ENCODE data around the gene CCDC83.
A peak's percentile ranks its signal among the peaks of the same experiment; 100 is the strongest.
"Not testable (repeated sequence)": the region's sequence is repeated elsewhere in the genome, so short reads cannot be mapped to it uniquely, and the experiment has no call there.

Gene CCDC83

DNA sequence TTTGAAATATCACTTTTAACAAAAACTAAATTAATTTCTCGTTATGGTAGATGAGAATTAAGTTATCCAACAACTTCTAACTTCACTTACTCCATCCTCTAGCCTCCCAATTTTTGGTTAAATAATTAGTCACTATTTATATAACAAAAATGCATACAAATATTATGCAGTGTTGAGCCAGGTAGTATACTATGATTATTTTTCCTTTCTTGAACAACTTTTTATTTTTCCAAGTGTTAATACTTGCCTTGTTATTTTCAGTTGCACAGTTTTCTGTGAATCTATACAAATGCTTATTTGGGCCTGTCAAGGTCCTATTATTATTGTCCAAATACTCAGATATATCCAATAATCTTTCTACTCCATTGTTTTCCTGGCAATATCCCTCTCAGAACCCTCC, 19.9 kb upstream of the CCDC83 start:
- no peak for DNase-seq (ENCODE audit: low read depth in 2 of 2, low spot score in 1 of 2)

DNA sequence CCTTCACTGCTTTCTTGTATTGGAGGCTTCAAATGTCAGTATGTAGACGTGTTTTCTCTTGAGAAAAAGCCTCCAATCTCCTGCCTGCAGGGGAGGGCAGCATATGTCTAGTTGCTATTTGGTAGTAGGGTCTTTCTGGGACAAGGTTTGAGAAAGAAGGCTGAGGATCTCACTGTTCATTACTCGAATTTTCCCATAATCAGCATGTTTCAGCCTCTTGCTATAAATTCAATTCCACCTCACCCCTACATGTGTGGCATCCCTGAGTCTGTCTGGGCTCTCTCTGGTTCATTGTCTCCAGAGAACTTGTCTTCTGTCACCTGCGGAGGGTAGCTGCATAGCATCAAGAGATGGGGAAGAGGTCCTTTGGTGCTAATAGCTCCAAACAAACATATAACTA, 19.5 kb upstream of the CCDC83 start:
- DNase-seq (ENCODE audit: low read depth in 2 of 2, low spot score in 1 of 2), result no peak

DNA sequence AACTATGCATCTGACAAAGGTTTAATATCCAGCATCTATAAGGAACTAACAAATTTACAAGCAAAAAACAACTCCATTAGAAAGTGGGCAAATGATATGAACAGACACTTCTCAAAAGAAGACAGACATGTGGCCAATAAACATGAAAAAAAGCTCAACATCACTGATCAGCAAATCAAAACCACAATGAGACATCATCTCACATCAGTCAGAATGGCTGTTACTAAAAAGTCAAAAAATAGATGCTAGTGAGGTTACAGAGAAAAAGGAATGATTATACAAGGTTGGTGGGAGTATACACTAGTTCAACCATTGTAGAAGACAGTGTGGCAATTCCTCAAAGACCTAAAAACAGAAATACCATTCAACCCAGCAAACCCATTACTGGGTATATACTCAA, 14.3 kb upstream of the CCDC83 start:
- DNase-seq (ENCODE audit: low read depth in 2 of 2, low spot score in 1 of 2), result not testable (repeated sequence)

DNA sequence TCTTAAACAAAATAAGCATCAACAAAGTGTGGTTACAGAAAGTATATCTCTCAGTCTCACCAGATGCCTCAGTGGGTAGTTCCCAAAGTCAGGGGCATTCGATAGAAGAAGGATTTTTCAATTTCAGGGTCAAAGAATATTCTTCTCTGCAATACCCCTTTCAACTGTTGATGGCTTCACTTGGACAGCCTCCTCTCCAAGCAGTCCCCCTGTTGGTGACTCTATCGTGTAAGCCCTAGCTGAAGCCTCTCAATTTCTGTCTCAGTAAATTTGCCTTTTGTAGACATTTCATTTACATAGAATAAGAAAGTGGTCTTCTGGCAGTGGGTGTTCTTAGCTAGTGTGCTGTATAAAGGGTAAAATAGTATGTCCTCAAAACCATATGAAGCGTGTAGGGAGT, 11.3 kb upstream of the CCDC83 start:
- no peak for DNase-seq (ENCODE audit: low read depth in 2 of 2, low spot score in 1 of 2)

DNA sequence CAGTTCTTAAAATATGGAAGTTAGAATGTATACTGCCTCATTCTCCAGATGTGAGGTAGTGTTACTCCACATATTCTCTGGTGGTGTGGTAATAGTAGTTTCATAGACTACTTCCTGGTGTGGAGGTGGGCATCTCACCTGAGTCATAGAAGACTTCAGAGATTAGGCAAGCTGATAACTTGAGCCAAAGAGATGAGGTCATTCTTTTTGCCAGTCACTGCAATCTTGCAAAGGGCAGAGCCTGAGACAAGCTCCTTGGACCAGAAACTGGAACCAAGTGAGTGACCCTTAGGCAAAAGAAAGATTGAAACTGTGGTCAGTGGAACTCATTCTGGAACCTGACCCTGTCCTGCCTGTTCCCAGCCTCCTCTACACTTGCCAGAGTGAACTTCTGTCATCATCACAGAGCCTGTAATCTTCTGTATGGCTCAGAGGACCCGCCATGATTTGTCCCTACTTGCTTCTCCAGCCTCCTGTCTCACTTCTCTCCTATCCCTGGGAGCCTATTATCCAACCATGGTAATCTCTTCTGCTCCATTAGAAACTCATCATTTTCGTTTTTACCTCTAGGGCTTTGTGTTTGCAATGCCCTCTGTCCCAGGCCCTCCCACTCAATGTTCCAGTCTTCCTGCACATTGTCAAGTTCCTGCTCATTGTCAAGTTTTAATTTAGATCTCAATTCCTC, 10.6 kb upstream of the CCDC83 start:
- DNase-seq (ENCODE audit: low read depth in 2 of 2, low spot score in 1 of 2), result no peak

DNA sequence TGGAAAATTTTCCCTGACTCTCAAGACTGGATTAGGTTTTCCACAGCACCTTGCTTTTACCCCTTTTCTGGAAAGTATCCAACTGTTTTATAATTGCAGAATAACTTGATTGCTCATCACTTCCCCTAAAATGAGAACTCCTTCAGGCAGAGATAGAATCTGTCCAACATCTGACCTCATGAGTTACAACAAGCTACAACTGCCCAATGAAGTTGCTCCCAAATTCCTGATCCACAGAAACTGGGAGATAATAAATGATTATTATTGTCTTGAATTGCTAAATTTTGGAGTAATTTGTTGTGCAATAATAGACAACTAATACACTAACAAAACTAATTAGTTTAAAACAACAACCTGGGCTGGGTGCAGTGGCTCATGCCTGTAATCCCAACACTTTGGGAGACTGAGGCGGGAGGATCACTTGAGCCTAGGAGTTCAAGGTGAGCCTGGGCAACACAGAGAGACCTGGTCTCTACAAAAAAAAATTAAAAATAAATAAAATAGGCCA, 10.0 kb upstream of the CCDC83 start:
- DNase-seq (ENCODE audit: low read depth in 2 of 2, low spot score in 1 of 2), result no peak

DNA sequence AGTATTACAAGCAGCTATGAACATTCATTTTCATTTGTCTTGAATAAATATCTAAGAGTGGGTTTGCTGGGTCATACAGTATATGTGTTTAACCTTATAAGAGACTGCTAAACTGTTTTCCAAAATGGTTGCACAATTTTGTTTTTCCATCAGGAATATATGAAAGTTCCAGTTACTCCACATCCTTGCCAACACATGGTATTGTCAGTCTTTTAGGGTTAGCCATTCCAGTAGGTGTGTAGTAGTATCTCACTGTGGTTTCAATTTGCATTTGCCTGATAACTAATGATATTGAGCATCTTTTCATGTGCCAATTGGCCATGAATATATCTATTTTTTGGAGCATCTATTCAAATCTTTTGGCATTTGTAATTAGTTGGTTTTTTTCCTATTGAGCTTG, 7.7 kb upstream of the CCDC83 start:
- DNase-seq (ENCODE audit: low read depth in 2 of 2, low spot score in 1 of 2), result no peak

DNA sequence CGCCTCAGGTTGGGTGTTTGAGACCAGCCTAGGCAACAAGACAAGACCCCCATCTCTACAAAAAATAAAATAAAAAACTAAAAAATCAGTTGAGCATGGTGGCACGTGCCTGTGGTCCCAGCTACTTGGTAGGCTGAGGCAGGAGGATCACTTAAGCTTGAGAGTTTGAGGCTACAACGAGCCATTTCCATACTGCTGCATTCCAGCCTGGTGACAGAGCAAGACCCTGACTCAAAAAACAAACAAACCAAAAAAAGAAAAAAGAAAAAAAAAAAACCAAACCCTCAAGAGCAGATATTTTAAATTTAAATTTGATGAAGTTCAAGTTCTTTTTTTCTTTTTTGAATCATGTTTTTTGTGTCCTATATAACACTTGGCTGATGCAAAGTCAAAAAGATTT, 7.2 kb upstream of the CCDC83 start:
- no peak for DNase-seq (ENCODE audit: low read depth in 2 of 2, low spot score in 1 of 2)

DNA sequence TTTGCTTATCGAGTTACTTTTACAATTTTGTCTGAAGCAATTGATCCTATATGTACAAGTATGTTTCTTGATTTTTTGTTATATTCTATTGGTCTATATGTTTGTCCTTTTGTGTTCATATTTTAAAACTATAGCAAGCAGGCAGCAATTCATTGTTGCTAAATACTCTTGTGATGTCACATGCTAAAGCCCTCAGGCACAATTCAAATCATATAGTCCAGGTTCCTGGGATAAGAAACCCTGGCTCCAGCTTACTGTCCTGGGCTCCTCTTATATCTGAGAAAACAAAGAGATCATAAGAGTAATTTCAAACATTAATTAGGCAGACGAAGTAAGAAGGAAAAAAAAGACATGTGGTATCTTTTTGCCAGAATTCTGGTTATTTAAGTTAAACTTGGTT, 6.6 kb upstream of the CCDC83 start:
- no peak for DNase-seq (ENCODE audit: low read depth in 2 of 2, low spot score in 1 of 2)

DNA sequence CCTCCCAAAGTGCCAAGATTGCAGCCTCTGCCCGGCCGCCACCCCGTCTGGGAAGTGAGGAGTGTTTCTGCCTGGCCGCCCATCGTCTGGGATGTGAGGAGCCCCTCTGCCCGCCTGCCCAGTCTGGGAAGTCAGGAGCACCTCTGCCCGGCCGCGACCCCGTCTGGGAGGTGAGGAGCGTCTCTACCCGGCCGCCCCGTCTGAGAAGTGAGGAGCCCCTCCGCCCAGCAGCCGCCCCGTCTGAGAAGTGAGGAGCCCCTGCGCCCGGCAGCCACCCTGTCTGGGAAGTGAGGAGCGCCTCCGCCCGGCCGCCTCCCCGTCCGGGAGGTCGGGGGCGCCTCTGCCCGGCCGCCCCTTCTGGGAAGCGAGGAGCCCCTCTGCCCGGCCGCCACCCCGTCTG, 2.4 kb upstream of the CCDC83 start:
- not testable (repeated sequence) for DNase-seq (ENCODE audit: low read depth in 2 of 2, low spot score in 1 of 2)

DNA sequence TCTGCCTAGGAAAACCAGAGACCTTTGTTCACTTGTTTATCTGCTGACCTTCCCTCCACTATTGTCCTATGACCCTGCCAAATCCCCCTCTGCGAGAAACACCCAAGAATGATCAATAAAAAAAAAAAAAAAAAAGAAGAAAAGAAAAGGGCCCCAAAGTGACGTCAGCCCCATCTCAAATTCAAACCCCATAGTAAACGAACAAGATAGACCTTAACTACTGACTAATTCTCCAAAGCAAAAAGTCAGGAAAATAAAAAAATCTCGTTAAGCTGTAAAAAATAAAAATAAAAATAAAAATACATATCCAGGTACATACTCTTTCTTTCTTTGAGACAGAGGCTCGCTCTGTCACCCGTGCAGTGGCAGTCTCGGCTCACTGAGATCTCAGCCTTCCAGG, 1.6 kb upstream of the CCDC83 start:
- DNase-seq (ENCODE audit: low read depth in 2 of 2, low spot score in 1 of 2), result not testable (repeated sequence)

DNA sequence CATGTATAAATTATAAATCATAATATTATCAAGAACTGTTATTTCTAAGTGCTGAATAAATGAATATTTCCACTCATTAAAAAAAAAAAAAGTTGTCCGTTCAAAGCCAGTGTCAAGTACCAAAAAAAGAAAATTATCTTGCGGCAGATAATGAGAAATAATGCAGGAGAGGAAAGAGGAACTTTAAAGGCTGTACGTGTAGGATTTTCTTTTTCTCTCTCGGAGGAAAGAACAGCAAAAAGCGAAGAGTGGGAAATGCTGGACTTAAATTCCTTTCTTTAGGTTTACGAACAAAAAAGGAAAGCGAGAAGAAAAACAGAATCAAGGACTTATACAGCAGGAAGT, 999 bp upstream of the CCDC83 start:
- no peak for DNase-seq (ENCODE audit: low read depth in 2 of 2, low spot score in 1 of 2)

DNA sequence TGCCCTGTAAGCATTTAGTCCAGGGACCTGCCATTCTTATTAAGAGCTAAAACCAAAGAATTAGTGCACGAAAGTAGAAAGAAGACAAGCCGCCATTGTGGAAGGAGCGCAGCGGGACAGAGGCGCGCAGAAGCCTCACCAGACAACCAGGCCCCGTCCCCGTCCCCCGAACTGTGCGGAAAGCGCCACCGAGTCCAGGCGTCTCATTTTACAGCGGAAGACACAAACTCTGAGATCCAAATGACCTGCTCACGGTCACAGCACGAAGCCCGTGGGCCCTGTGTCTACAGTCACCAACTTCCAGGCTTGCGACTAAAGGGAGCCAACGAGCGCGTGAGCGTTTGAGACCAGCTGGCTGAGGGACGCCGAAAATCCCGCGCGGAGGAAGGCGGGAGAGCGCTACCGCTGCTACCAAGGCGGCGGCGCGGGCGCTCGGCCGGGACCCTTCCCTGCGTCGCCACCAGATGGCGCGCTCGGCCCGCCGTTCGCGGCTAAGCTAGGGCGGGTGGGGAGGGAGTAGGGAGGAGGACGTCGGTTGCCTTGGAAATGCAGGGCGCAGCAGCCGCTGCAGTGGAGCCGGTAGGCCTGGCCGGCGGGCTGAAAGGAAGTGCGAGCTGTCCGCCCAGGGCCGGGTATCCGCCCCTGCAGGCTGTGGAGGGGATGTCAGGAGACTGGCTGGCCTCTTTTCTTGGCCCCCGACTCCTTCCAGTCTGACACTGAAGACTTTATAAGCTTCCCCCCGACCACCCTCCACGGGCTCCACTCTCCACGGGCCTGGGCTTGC, 434 bp upstream of the CCDC83 start:
- peak; percentile 60 to 79 for DNase-seq (ENCODE audit: low read depth in 2 of 2, low spot score in 1 of 2)

DNA sequence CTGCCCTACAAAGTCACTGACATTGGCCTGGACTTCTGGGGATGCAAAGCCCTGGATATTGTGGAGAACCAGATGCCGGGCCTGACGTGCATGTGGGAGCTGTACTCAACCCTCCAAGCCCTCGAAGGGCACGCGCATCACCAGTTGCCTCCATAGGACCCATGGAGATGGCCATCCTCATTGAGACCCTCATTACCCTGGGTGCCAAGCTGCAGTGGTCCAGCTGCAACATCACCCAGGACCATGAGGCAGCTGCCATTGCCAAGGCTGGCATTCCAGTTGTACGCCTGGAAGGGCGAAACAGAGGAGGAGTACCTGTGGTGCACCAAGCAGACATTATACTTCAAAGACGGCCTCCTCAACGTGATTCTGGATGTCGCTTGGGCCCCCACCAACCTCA, 1.9 kb downstream of the CCDC83 start:
- no peak for DNase-seq (ENCODE audit: low read depth in 2 of 2, low spot score in 1 of 2)

DNA sequence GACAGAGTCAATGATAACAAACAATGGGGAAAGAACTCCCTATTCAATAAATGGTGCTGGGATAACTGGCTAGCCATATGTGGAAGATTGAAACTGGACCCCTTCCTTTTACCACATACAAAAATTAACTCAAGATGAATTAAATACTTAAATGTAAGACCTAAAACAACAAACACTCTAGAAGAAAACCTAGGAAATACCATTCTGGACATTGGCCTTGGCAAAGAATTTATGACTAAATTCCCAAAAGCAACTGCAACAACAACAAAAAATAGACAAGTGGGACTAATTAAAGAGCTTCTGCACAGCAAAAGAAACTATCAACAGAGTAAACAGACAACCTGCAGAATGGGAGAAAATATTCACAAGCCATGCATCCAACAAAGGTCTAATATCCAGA, 4.4 kb downstream of the CCDC83 start:
- not testable (repeated sequence) for DNase-seq (ENCODE audit: low read depth in 2 of 2, low spot score in 1 of 2)

DNA sequence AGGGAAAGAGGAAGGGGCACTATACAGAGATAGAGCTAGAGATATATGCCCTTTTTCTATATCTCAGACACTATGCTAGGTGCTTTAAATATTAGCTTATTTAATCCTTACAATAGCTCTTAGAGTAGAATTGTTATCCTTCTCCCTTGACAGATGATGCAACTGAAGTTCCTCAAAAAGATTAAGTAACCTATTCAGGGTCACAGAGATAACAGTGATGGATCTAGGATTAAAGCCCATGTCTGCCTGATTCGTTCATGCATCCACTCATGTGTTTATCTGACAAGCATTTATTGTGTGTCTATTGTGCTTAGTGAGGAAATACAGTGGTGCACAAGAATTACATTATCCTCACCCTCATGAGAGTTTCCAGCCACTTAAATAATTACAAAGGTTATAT, 8.7 kb downstream of the CCDC83 start:
- no peak for DNase-seq (ENCODE audit: low read depth in 2 of 2, low spot score in 1 of 2)

DNA sequence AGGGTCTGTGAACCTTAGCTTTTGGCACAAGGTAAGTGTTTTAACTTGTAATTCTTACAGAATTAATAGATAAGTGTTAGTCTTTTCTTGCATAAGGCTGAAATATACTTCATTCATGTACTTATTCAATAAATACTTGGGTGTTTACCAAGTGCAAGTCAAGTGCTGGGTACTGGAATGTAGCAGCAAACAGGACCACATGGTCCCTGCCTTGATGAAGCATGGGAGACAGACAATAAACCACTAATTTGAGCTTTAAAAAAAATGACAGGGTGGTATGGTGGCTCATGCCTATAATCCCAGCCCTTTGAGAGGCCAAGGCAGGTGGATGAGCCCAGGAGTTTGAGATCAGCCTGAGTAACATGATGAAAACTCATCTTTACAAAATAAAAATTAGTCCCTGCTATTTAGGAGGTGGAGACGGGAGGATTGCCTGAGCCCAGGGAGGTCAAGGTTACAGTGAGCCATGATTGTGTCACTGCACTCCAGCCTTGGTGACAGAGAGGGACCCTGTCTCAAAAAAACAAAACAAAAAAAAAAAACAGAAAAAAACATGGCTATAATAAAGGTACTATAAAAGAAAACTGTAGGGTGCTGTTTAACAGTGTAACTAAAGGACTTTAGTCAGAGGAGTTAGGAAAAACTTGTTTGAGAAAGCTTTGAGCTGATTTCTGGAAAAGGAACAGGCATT, 11.1 kb downstream of the CCDC83 start:
- no peak for DNase-seq (ENCODE audit: low read depth in 2 of 2, low spot score in 1 of 2)

DNA sequence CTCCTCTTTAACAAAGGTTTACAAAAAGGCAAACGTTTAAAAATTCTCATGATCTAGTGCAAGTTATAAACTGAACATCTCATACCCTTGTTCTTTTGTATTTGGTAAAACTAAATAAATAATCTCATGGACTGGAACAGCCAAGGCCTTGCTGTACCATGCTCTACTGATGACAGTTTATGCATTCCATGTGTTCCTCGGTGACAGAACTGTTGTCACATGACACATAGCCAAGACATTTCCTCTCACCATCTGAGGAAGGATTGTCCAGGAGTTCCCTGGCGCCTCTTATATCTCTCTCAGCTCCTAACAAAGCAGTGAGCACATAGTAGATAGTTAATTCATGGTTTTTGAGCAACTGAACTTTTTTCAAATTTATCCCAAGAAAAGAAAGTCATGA, 12.6 kb downstream of the CCDC83 start:
- no peak for DNase-seq (ENCODE audit: low read depth in 2 of 2, low spot score in 1 of 2)

DNA sequence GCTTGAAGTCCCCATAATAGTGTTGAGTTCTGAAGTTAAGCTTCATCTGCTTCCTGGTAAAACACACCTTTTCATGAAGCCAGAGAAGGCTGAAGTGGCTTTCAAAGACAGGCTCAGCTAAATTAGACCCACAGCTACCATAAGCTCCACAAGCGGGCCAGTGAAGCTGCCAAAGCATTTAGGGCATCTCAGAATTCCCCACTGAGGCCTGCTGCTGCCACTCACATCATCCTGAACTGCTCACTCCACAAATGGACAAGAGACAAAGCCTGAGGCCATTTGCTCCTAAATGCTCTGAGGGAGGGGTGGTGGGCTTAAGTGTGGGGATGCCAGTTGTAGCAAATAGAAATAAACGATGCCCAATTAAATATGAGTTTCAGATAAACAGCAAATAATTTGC, 14.6 kb downstream of the CCDC83 start:
- DNase-seq (ENCODE audit: low read depth in 2 of 2, low spot score in 1 of 2), result no peak

DNA sequence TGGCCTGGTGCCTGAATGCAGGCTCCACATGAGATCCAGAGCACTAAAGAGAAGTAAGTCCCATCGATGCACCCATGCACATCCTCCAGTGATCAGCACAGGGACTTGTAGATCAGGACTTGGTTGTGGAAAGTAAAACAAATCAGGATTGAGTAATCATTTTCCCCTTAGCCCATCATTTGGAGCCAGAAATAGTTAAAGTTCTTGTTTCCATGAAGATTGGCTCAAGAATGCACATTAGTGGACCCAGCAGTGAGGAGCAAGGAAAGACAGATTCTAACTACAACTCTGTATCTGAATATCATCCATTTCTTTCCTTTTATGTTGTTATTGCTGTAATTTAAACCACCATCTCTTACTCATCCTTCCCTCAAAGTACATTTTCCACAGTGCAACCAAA, 19.1 kb downstream of the CCDC83 start:
- DNase-seq (ENCODE audit: low read depth in 2 of 2, low spot score in 1 of 2), result no peak

DNA sequence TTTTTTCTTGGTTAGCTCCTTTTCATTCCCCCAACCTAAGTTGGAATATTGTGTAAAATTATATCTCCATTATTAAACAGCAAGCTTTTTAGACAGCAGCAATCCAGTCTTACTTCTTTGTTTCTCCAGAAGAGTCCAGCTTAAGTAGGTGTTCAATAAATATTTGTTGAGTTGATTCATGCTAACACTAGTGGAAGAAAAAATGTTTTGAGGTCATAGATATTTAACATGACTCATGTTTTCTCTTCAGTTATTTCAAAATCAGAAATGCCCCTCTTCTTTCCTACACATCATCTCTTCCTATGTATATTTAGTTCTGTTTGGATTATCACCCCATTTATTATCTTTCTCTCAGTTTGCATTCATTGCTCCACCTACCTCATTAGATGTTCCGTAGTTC, 20.3 kb downstream of the CCDC83 start:
- DNase-seq (ENCODE audit: low read depth in 2 of 2, low spot score in 1 of 2), result no peak

DNA sequence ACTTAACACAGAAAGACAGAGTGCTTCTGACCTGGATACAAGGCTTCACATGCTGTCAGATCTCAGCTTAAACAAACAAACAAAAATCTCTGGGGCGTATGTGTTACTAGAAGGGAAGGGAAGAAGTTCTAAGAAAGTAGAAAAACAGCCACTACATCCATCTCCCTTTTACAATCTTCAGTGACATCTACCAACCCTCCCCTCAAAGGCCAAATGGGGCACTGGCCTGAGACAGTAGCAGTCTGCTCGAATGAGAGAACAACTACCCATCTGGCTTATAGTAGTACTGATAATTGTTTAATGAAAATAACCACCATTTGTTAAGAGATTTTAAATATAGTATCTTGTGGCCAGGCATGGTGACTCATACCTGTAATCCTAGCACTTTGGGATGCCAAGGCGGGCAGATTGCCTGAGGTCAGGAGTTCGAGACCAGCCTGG, 29.4 kb downstream of the CCDC83 start:
- DNase-seq (ENCODE audit: low read depth in 2 of 2, low spot score in 1 of 2), result no peak
